Occipital lobe (tissue), 1 donor: ENCODE results near the gene DNAH11. TPM values are rescaled to one million over a fixed set of nuclear protein-coding genes. Genes with fewer than 3 reads are reported as not detected.

Source experiments
- total RNA-seq: library from RNA; depleted of rRNA; stranded (reverse); fragments of >200 nt; gene quantifications from one replicate; pipeline ENCODE4 v1.2.3, GENCODE V29; 2014

The DNAH11 gene
- total RNA-seq, 1 donor from 2014 or later, result 1.1 TPM

Other genes with a start within 250 kb of the DNAH11 start
- gene SP4, start 115.0 kb upstream of the DNAH11 start, total RNA-seq, result 76.6 TPM